ENCODE data around the gene SLC22A4. TPM values are rescaled to one million over a fixed set of nuclear protein-coding genes. Genes with fewer than 3 reads are reported as not detected.

Gene SLC22A4
- total and polyA plus RNA-seq, 3 experiments from 2014 or later = 0.15 to 2.9 (median 2.6) TPM

- Histone ChIP-seq H3K27me3 (ENCODE audit: insufficient read depth, low read length, poor library complexity, severe bottlenecking) (no peaks in the 10 kb centered on the region), H3K27ac (ENCODE audit: low read depth, low read length) (no peak overlapping the region), H3K9me3 (ENCODE audit: low read length) (no peaks in the 10 kb centered on the region), H3K36me3 (ENCODE audit: insufficient read depth, low read length) (no peaks in the 10 kb centered on the region), H3K4me3 (ENCODE audit: low read length) (no peak overlapping the region), H3K4me1 (ENCODE audit: insufficient read depth, low read length) (no peaks in the 10 kb centered on the region)
- Mint-ChIP-seq H3K4me1 (no peaks in the 10 kb centered on the region), H3K27me3 (no peaks in the 10 kb centered on the region), H3K36me3 (peaks cover 0 to 15% (median 0%) of the 10 kb centered on the region in 3 donors), H3K27ac (no peak overlapping the region), H3K9me3 (no peaks in the 10 kb centered on the region), H3K4me3 (peak overlapping the region in 1 of 7 donors; percentile 40)
- DNase-seq = no peak
- ChIA-PET CTCF (interaction anchor here (1.1 kb wide), 1 partner anchor 94 kb away, joined by 3 read pairs; no protein-coding TSS in a partner anchor), POLR2A (no interaction called here)
Observed at GRCh38 chr5:132378580-132378979, 84.4 kb downstream of the SLC22A4 start.

- ChIA-PET POLR2A (no interaction called here), CTCF (no interaction called here)
- DNase-seq = no peak
- no peaks in the 10 kb centered on the region for H3K9me3 Mint-ChIP-seq
- no peaks in the 10 kb centered on the region for H3K27me3 Mint-ChIP-seq
- H3K27ac Mint-ChIP-seq = peak overlapping the region in 1 of 8 donors; percentile 37
- Histone ChIP-seq H3K4me3 (ENCODE audit: low read length) (no peak overlapping the region), H3K36me3 (ENCODE audit: insufficient read depth, low read length) (no peaks in the 10 kb centered on the region), H3K27me3 (ENCODE audit: insufficient read depth, low read length, poor library complexity, severe bottlenecking) (no peaks in the 10 kb centered on the region), H3K4me1 (ENCODE audit: insufficient read depth, low read length) (peaks cover 1% of the 10 kb centered on the region), H3K9me3 (ENCODE audit: low read length) (no peaks in the 10 kb centered on the region), H3K27ac (ENCODE audit: low read depth, low read length) (no peak overlapping the region)
- H3K4me3 Mint-ChIP-seq = no peak overlapping the region
- H3K4me1 Mint-ChIP-seq = peaks cover under 1 to 1% (median 1%) of the 10 kb centered on the region in 3 donors
- H3K36me3 Mint-ChIP-seq = peaks cover 0 to 15% (median 0%) of the 10 kb centered on the region in 3 donors
Observed at GRCh38 chr5:132380047-132380446, 85.9 kb downstream of the SLC22A4 start.

- no peaks in the 10 kb centered on the region for H3K36me3 ChIP-seq (ENCODE audit: insufficient read depth, low read length)
- H3K27ac ChIP-seq (ENCODE audit: low read depth, low read length) = no peak overlapping the region
- H3K36me3 Mint-ChIP-seq = peaks cover 0 to 15% (median 0%) of the 10 kb centered on the region in 3 donors
- peak overlapping the region in 1 of 8 donors; percentile 59 for H3K27ac Mint-ChIP-seq
- H3K27me3 ChIP-seq (ENCODE audit: insufficient read depth, low read length, poor library complexity, severe bottlenecking) = no peaks in the 10 kb centered on the region
- ChIA-PET CTCF (interaction anchor here (15.9 kb wide), 1 partner anchor 119 kb away, joined by 299 read pairs; no protein-coding TSS in a partner anchor), POLR2A (no interaction called here)
- H3K4me3 Mint-ChIP-seq = no peak overlapping the region
- H3K4me3 ChIP-seq (ENCODE audit: low read length) = no peak overlapping the region
- no peaks in the 10 kb centered on the region for H3K27me3 Mint-ChIP-seq
- DNase-seq = no peak
- peaks cover 8% of the 10 kb centered on the region for H3K4me1 ChIP-seq (ENCODE audit: insufficient read depth, low read length)
- no peaks in the 10 kb centered on the region for H3K9me3 Mint-ChIP-seq
- H3K4me1 Mint-ChIP-seq = peaks cover 7 to 8% (median 8%) of the 10 kb centered on the region in 3 donors
- no peaks in the 10 kb centered on the region for H3K9me3 ChIP-seq (ENCODE audit: low read length)
Observed at GRCh38 chr5:132380741-132381140, 86.5 kb downstream of the SLC22A4 start.

GRCh38 chr5:132381614-132382013, 87.4 kb downstream of the SLC22A4 start:
- no peak overlapping the region for H3K27ac ChIP-seq (ENCODE audit: low read depth, low read length)
- H3K4me1 Mint-ChIP-seq = peaks cover 14 to 17% (median 17%) of the 10 kb centered on the region in 3 donors
- ChIA-PET CTCF (interaction anchor here (15.9 kb wide), 1 partner anchor 118 kb away, joined by 299 read pairs; no protein-coding TSS in a partner anchor), POLR2A (no interaction called here)
- no peak overlapping the region for H3K4me3 Mint-ChIP-seq
- H3K27me3 ChIP-seq (ENCODE audit: insufficient read depth, low read length, poor library complexity, severe bottlenecking) = no peaks in the 10 kb centered on the region
- no peak overlapping the region for H3K4me3 ChIP-seq (ENCODE audit: low read length)
- no peak for DNase-seq
- peaks cover 15% of the 10 kb centered on the region for H3K4me1 ChIP-seq (ENCODE audit: insufficient read depth, low read length)
- no peak overlapping the region for H3K27ac Mint-ChIP-seq
- H3K36me3 ChIP-seq (ENCODE audit: insufficient read depth, low read length) = no peaks in the 10 kb centered on the region
- H3K9me3 Mint-ChIP-seq = no peaks in the 10 kb centered on the region
- no peaks in the 10 kb centered on the region for H3K27me3 Mint-ChIP-seq
- H3K9me3 ChIP-seq (ENCODE audit: low read length) = no peaks in the 10 kb centered on the region
- H3K36me3 Mint-ChIP-seq = peaks cover 0 to 15% (median 0%) of the 10 kb centered on the region in 3 donors

- Mint-ChIP-seq H3K9me3 (no peaks in the 10 kb centered on the region), H3K36me3 (peaks cover 0 to 15% (median 0%) of the 10 kb centered on the region in 3 donors), H3K4me1 (peaks cover 20 to 28% (median 23%) of the 10 kb centered on the region in 3 donors), H3K27me3 (no peaks in the 10 kb centered on the region), H3K4me3 (no peak overlapping the region), H3K27ac (no peak overlapping the region)
- POLR2A ChIA-PET = no interaction called here
- CTCF ChIA-PET = interaction anchor here (1.3 to 15.9 kb wide), 3 partner anchors 107 to 437 kb away, joined by 3 to 299 read pairs (median 3); partner anchors contain the start of gene IRF1
- no peak overlapping the region for H3K27ac ChIP-seq (ENCODE audit: low read depth, low read length)
- H3K9me3 ChIP-seq (ENCODE audit: low read length) = no peaks in the 10 kb centered on the region
- no peak for DNase-seq
- H3K4me1 ChIP-seq (ENCODE audit: insufficient read depth, low read length) = peaks cover 19% of the 10 kb centered on the region
- no peaks in the 10 kb centered on the region for H3K36me3 ChIP-seq (ENCODE audit: insufficient read depth, low read length)
- no peak overlapping the region for H3K4me3 ChIP-seq (ENCODE audit: low read length)
- H3K27me3 ChIP-seq (ENCODE audit: insufficient read depth, low read length, poor library complexity, severe bottlenecking) = no peaks in the 10 kb centered on the region
Observed at GRCh38 chr5:132383261-132383660, 89.1 kb downstream of the SLC22A4 start.

GRCh38 chr5:132383984-132384383, 89.8 kb downstream of the SLC22A4 start:
- Mint-ChIP-seq H3K27me3 (no peaks in the 10 kb centered on the region), H3K36me3 (peaks cover 0 to 8% (median 1%) of the 10 kb centered on the region in 3 donors), H3K9me3 (no peaks in the 10 kb centered on the region), H3K4me3 (no peak overlapping the region), H3K4me1 (peaks cover 20 to 30% (median 23%) of the 10 kb centered on the region in 3 donors), H3K27ac (no peak overlapping the region)
- no peaks in the 10 kb centered on the region for H3K9me3 ChIP-seq (ENCODE audit: low read length)
- peaks cover 19% of the 10 kb centered on the region for H3K4me1 ChIP-seq (ENCODE audit: insufficient read depth, low read length)
- no peaks in the 10 kb centered on the region for H3K27me3 ChIP-seq (ENCODE audit: insufficient read depth, low read length, poor library complexity, severe bottlenecking)
- no peak for DNase-seq
- no peak overlapping the region for H3K27ac ChIP-seq (ENCODE audit: low read depth, low read length)
- ChIA-PET POLR2A (no interaction called here), CTCF (interaction anchor here (1.0 to 15.9 kb wide), 4 partner anchors 116 to 436 kb away, joined by 3 to 299 read pairs (median 6); no protein-coding TSS in a partner anchor)
- H3K36me3 ChIP-seq (ENCODE audit: insufficient read depth, low read length) = no peaks in the 10 kb centered on the region
- H3K4me3 ChIP-seq (ENCODE audit: low read length) = no peak overlapping the region

- no peaks in the 10 kb centered on the region for H3K9me3 Mint-ChIP-seq
- Histone ChIP-seq H3K9me3 (ENCODE audit: low read length) (no peaks in the 10 kb centered on the region), H3K36me3 (ENCODE audit: insufficient read depth, low read length) (no peaks in the 10 kb centered on the region), H3K27ac (ENCODE audit: low read depth, low read length) (no peak overlapping the region), H3K4me3 (ENCODE audit: low read length) (no peak overlapping the region), H3K27me3 (ENCODE audit: insufficient read depth, low read length, poor library complexity, severe bottlenecking) (no peaks in the 10 kb centered on the region), H3K4me1 (ENCODE audit: insufficient read depth, low read length) (peaks cover 19% of the 10 kb centered on the region)
- H3K36me3 Mint-ChIP-seq = peaks cover 0 to 6% (median 1%) of the 10 kb centered on the region in 3 donors
- CTCF ChIA-PET = interaction anchor here (1.0 to 15.9 kb wide), 4 partner anchors 115 to 436 kb away, joined by 3 to 299 read pairs (median 6); no protein-coding TSS in a partner anchor
- POLR2A ChIA-PET = no interaction called here
- no peaks in the 10 kb centered on the region for H3K27me3 Mint-ChIP-seq
- no peak overlapping the region for H3K4me3 Mint-ChIP-seq
- H3K27ac Mint-ChIP-seq = peak overlapping the region in 3 of 8 donors; percentile 38 to 71 (median 66)
- H3K4me1 Mint-ChIP-seq = peaks cover 20 to 32% (median 23%) of the 10 kb centered on the region in 3 donors
- DNase-seq = no peak
Observed at GRCh38 chr5:132384506-132385050, 90.4 kb downstream of the SLC22A4 start.

GRCh38 chr5:132385326-132386105, 91.3 kb downstream of the SLC22A4 start:
- peaks cover 20 to 32% (median 23%) of the 10 kb centered on the region in 3 donors for H3K4me1 Mint-ChIP-seq
- Histone ChIP-seq H3K27ac (ENCODE audit: low read depth, low read length) (no peak overlapping the region), H3K9me3 (ENCODE audit: low read length) (no peaks in the 10 kb centered on the region), H3K27me3 (ENCODE audit: insufficient read depth, low read length, poor library complexity, severe bottlenecking) (no peaks in the 10 kb centered on the region), H3K4me1 (ENCODE audit: insufficient read depth, low read length) (peaks cover 19% of the 10 kb centered on the region), H3K36me3 (ENCODE audit: insufficient read depth, low read length) (no peaks in the 10 kb centered on the region), H3K4me3 (ENCODE audit: low read length) (no peak overlapping the region)
- no peaks in the 10 kb centered on the region for H3K27me3 Mint-ChIP-seq
- peak; percentile 39 to 76 (median 63) for DNase-seq
- peak overlapping the region; percentile 50 to 88 (median 67) for H3K27ac Mint-ChIP-seq
- H3K36me3 Mint-ChIP-seq = peaks cover 0 to 2% (median 1%) of the 10 kb centered on the region in 3 donors
- POLR2A ChIA-PET = interaction anchor here (1.4 kb wide), 1 partner anchor 116 kb away, joined by 7 read pairs; no protein-coding TSS in a partner anchor
- H3K4me3 Mint-ChIP-seq = no peak overlapping the region
- H3K9me3 Mint-ChIP-seq = no peaks in the 10 kb centered on the region
- CTCF ChIA-PET = interaction anchor here (0.6 to 15.9 kb wide), 17 partner anchors 10 to 435 kb away, joined by 3 to 299 read pairs (median 12); partner anchors contain the start of gene IRF1

Data from CD8-positive, alpha-beta memory T cell (primary cell).